Neural cell (in vitro differentiated cells): ENCODE data around the gene ATG7. TPM values are rescaled to one million over a fixed set of nuclear protein-coding genes. Genes with fewer than 3 reads are reported as not detected.
"Not testable (repeated sequence)": the region's sequence is repeated elsewhere in the genome, so short reads cannot be mapped to it uniquely, and the experiment has no call there.

Experiments used
- H2AFZ ChIP-seq: fragments of 200-600, 300-800 bp; sonication (generic), shearing (Covaris generic); 2 replicates; pipeline ENCODE4 v1.6.0; 2014; ENCODE audit warnings: low read depth, mild to moderate bottlenecking, antibody characterized with exemption, low read length, moderate library complexity
- H3F3A ChIP-seq: fragments of 200-600 bp; shearing (Covaris generic); 2 replicates; pipeline ENCODE4 v1.6.1; 2016; ENCODE audit warnings: mild to moderate bottlenecking, moderate library complexity, mixed read lengths, antibody characterized with exemption, low read length; ENCODE audit not compliant: insufficient read depth, poor library complexity, severe bottlenecking
- H3K27ac ChIP-seq: fragments of 200-600, 300-800 bp; sonication (generic), shearing (Covaris generic); 2 replicates; pipeline ENCODE4 v1.5.1; 2014; ENCODE audit warnings: mild to moderate bottlenecking, low read length, moderate library complexity
- H3K27me3 ChIP-seq: fragments of 300-800, 200-600 bp; sonication (generic), shearing (Covaris generic); 2 replicates; pipeline ENCODE4 v1.6.0; 2014; ENCODE audit warnings: mild to moderate bottlenecking, low read depth, low read length, moderate library complexity; ENCODE audit not compliant: insufficient read depth
- H3K36me3 ChIP-seq: fragments of 300-800, 200-600 bp; sonication (generic), shearing (Covaris generic); 2 replicates; pipeline ENCODE4 v1.5.1; 2014; ENCODE audit warnings: mild to moderate bottlenecking, antibody characterized with exemption, low read length, moderate library complexity; ENCODE audit not compliant: insufficient read depth
- H3K4me2 ChIP-seq: fragments of 300-800, 200-600 bp; sonication (generic), shearing (Covaris generic); 2 replicates; pipeline ENCODE4 v1.6.0; 2014; ENCODE audit warnings: mild to moderate bottlenecking, low read length
- H3K4me3 ChIP-seq: fragments of 300-800, 200-600 bp; sonication (generic), shearing (Covaris generic); 2 replicates; pipeline ENCODE4 v1.5.1; 2014; ENCODE audit warnings: mild to moderate bottlenecking, low read length, moderate library complexity
- H3K79me2 ChIP-seq: fragments of 200-600 bp; shearing (Covaris generic); replicated peaks from 2 replicates; pipeline ENCODE4 v1.6.0; 2014; ENCODE audit warnings: mild to moderate bottlenecking, low read length, moderate library complexity; ENCODE audit not compliant: insufficient read depth
- H3K9ac ChIP-seq: fragments of 300-800, 200-600 bp; sonication (generic), shearing (Covaris generic); 2 replicates; pipeline ENCODE4 v1.6.1; 2016; ENCODE audit warnings: mild to moderate bottlenecking, low read length, mixed read lengths
- H3K9me2 ChIP-seq: fragments of 200-600 bp; shearing (Covaris generic); 2 replicates; pipeline ENCODE4 v1.6.1; 2016; ENCODE audit warnings: mild to moderate bottlenecking, low read length, mixed read lengths; ENCODE audit not compliant: insufficient read depth
- H3K9me3 ChIP-seq: fragments of 200-600, 300-800 bp; sonication (generic), shearing (Covaris generic); 2 replicates; pipeline ENCODE4 v1.6.1; 2016; ENCODE audit warnings: mild to moderate bottlenecking, mixed run types, low read length, moderate library complexity, mixed read lengths
- H4K20me1 ChIP-seq: fragments of 200-600 bp; shearing (Covaris generic); 2 replicates; pipeline ENCODE4 v1.6.1; 2016; ENCODE audit warnings: mild to moderate bottlenecking, mixed run types; ENCODE audit not compliant: insufficient read depth
- EP300 ChIP-seq: fragments of 450-650 bp; conservative IDR thresholded peaks from 2 replicates; pipeline ENCODE4 v1.6.1; 2014; ENCODE audit warnings: antibody characterized with exemption, mild to moderate bottlenecking, moderate library complexity; ENCODE audit not compliant: poor library complexity, severe bottlenecking
- EZH2 ChIP-seq: fragments of 200-600, 300-800 bp; shearing (Covaris generic), sonication (generic); IDR thresholded peaks from 2 replicates; pipeline ENCODE4 v1.6.1; 2014; ENCODE audit warnings: antibody characterized with exemption, low read length, borderline replicate concordance, mild to moderate bottlenecking; ENCODE audit not compliant: insufficient read depth, poor library complexity, severe bottlenecking
- MXI1 ChIP-seq: fragments of 450-650 bp; conservative IDR thresholded peaks from 2 replicates; pipeline ENCODE4 v1.6.1; 2014; ENCODE audit warnings: antibody characterized with exemption, mild to moderate bottlenecking; ENCODE audit not compliant: poor library complexity, severe bottlenecking
- POLR2AphosphoS5 ChIP-seq: IDR thresholded peaks from 2 replicates; pipeline ENCODE4 v1.6.1; 2012
- RAD21 ChIP-seq: fragments of 450-650 bp; conservative IDR thresholded peaks from 2 replicates; pipeline ENCODE4 v1.6.1; 2014; ENCODE audit warnings: antibody characterized with exemption, mild to moderate bottlenecking, moderate library complexity
- TAF1 ChIP-seq: IDR thresholded peaks from 2 replicates; pipeline ENCODE4 v1.6.1; 2012; ENCODE audit warnings: low read depth
- polyA plus RNA-seq: library from polyadenylated mRNA; depleted of rRNA; stranded (reverse); fragments of >200 nt; gene quantifications from 2 replicates; pipeline ENCODE4 v1.2.3, GENCODE V29; 2014

The ATG7 gene
- polyA plus RNA-seq, 1 donor from 2014 or later: 28.8 TPM

DNA sequence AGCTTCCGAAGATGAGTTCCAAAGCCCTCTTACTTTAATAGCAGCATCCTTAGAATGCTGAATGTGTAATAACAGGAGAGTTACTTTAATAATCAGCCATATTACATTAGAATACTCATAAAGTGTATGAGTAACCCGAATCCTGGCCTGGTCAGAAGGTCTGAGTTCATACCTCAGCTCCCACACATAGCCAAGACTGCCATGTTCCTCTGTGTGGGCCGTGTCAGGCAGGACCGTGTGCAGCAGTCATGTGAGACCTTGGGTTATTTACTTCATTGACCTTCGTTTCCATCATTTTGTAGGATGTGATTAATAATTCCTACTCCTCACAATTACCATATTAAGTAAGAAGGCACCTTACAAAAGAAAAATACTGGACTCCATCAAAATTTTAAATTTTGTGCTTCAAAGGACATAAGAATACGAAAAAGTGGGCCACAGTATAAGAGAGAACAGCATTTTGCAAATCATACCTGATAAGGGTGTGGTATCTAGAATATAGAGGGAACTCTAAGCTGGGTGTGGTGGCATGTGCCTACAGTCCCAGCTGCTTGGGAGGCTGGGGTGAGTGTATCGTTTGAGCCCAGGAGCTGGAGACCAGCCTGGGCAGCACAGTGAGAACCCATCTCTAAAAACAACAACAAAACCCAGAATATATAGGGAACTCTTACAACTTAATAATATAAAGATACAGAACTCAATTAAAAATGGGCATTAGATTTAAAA lies 163.4 kb downstream of the ATG7 start:
- Histone ChIP-seq H3K4me3 (no peak overlapping the region), H3K4me2 (no peak overlapping the region), H2AFZ (no peak overlapping the region), H3K79me2 (no peaks in the 10 kb centered on the region), H3K9ac (no peak overlapping the region), H3F3A (no peaks in the 10 kb centered on the region), H3K9me2 (no peaks in the 10 kb centered on the region), H4K20me1 (no peaks in the 10 kb centered on the region), H3K9me3 (no peaks in the 10 kb centered on the region), H3K27me3 (no peaks in the 10 kb centered on the region), H3K27ac (no peak overlapping the region), H3K36me3 (no peaks in the 10 kb centered on the region)
- TF ChIP-seq RAD21: no peak

DNA sequence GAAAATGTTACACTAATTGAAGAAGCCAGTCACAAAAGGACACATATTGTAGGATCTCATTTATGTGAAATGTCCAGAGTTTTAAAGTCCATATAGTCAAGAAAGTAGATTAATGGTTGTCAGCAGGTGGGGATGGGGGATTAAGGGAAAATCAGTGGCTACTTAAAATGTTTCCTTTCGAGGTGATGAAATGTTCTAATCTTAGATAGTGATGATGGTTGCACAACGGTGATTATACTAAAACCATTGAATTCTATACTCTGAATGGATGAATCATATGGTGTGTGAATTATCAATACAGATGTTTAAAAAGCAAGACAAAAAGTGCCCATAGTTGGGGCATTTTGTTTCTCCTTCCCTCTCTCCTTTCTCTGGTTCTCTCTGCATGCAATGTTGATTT lies 164.6 kb downstream of the ATG7 start:
- H3K27ac ChIP-seq: no peak overlapping the region

DNA sequence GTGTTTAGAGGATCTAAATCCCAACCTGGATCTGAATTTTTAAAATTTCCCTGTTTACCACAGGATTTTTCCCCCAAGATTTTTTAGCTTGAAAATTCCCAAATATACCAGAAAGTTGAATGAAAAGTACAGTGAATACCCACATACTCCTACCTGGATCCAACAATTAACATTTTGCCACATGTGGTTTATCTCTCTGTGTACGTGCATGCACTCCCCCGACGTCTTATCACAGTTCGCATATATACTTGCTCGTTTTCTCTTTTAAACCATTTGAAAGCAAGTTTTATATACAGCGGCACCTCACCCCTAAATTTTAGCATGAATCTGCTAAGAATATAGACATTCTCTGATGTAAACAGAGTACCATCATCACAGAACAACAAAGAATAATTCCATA lies 165.3 kb downstream of the ATG7 start:
- H3K9ac ChIP-seq: no peak overlapping the region

More for the DNA sequence above, 164.6 kb downstream of the ATG7 start:
- TF ChIP-seq EZH2: no peak
- H3F3A ChIP-seq: no peaks in the 10 kb centered on the region
- H3K9me3 ChIP-seq: no peaks in the 10 kb centered on the region
- H3K9ac ChIP-seq: no peak overlapping the region
- H3K79me2 ChIP-seq: no peaks in the 10 kb centered on the region
- H3K4me3 ChIP-seq: no peak overlapping the region
- H2AFZ ChIP-seq: no peak overlapping the region
- H3K27me3 ChIP-seq: no peaks in the 10 kb centered on the region
- no peak overlapping the region for H3K4me2 ChIP-seq
- no peaks in the 10 kb centered on the region for H4K20me1 ChIP-seq
- H3K9me2 ChIP-seq: no peaks in the 10 kb centered on the region
- no peaks in the 10 kb centered on the region for H3K36me3 ChIP-seq

DNA sequence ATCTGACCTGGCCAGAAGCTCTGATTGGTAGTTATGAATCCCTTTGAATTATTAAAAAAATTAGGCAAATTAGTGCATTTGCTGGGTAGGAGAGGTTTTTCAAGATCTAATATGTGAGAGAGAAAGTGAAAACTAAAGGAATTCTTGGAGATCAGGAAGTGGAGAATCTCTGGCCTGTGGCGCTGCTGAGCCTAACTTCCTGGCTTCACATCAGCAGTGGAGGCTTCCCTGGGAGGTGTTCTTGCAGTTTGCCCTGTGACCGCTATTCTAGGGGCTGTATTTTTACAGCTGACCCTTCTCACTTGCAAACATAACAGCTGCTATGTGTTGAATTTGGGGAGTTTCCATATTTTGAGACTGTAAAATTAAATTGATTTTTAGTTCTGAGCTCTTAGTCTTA lies 166.4 kb downstream of the ATG7 start:
- no peaks in the 10 kb centered on the region for H3F3A ChIP-seq
- H3K4me2 ChIP-seq: no peak overlapping the region
- TF ChIP-seq TAF1 (no peak), MXI1 (no peak)
- no peak overlapping the region for H3K27ac ChIP-seq
- no peaks in the 10 kb centered on the region for H3K79me2 ChIP-seq
- H3K9me3 ChIP-seq: no peaks in the 10 kb centered on the region
- H3K9me2 ChIP-seq: no peaks in the 10 kb centered on the region
- H3K27me3 ChIP-seq: no peaks in the 10 kb centered on the region
- no peaks in the 10 kb centered on the region for H4K20me1 ChIP-seq
- H3K4me3 ChIP-seq: no peak overlapping the region
- no peak overlapping the region for H2AFZ ChIP-seq
- H3K36me3 ChIP-seq: no peaks in the 10 kb centered on the region
- H3K9ac ChIP-seq: no peak overlapping the region

More for the DNA sequence above, 165.3 kb downstream of the ATG7 start:
- TF ChIP-seq POLR2AphosphoS5 (no peak), EP300 (no peak)
- Histone ChIP-seq H3K4me3 (no peak overlapping the region), H3K27me3 (no peaks in the 10 kb centered on the region), H3K4me2 (no peak overlapping the region), H3K9me2 (no peaks in the 10 kb centered on the region), H3K9me3 (no peaks in the 10 kb centered on the region), H4K20me1 (no peaks in the 10 kb centered on the region), H3K27ac (no peak overlapping the region), H3F3A (no peaks in the 10 kb centered on the region), H2AFZ (no peak overlapping the region), H3K79me2 (no peaks in the 10 kb centered on the region), H3K36me3 (no peaks in the 10 kb centered on the region)

DNA sequence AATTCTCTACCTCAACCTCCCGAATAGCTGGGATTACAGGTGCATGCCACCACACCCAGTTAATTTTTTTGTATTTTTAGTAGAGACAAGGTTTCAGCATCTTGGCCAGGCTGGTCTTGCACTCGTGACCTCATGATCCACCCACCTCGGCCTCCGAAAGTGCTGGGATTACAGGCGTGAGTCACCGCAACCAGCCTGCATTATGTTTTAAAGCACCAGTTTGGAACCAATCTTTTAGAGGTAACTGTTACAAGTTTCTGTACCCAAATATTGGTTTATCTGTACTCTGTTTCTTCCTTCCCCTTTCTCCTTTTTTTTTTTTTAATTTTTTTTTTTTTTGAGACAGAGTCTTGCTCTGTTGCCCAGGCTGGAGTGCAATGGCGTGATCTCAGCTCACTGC lies 169.1 kb downstream of the ATG7 start:
- not testable (repeated sequence) for H3K4me3 ChIP-seq, H3K36me3 ChIP-seq, H3F3A ChIP-seq, H3K79me2 ChIP-seq, H3K9ac ChIP-seq, H2AFZ ChIP-seq, H3K27ac ChIP-seq, H3K27me3 ChIP-seq, H4K20me1 ChIP-seq, H3K9me2 ChIP-seq, H3K4me2 ChIP-seq, H3K9me3 ChIP-seq
